ENCODE results near the gene PLEKHA1.

PLEKHA1 gene

DNA sequence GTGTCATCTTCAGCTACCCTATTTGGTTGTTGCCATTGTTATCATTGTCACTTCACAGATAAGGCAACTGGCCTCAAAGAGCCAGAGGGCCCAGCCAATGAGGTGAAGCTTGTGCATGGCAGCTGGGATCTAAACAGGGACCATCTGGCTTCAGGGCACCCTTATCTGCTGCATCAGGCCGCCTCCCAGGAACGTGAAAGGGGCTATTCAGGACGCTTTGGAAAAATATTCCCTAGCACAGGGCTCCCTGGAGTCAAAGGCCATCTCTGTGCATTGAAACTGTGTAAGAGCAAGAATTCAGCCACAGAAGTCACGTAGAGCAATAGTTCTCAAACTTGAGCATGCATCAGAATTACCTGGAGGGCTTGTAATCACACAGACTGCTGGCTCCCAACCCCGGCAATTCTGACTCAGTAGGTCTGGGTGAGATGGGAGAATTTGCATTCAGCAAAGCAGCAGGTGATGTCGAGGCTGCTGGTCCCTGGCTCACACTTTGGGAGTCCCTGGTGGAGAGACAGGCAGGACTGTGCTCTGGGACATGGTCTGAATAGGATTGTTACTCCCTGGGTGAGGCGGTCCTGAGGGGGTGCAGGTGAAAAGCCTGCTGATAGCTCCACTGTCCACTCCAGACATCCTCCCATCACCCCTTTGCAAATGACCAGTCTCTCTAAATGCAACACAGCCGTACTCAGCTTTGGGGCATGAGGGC lies 21.5 kb upstream of the PLEKHA1 start:
- no peaks in the 10 kb centered on the region for H3K27me3 ChIP-seq (ENCODE audit: low read length)
- H2AFZ ChIP-seq (ENCODE audit: low read depth, low read length, severe bottlenecking): no peak overlapping the region
- H3K9me3 ChIP-seq (ENCODE audit: insufficient read depth, low read length): no peaks in the 10 kb centered on the region
- no peaks in the 10 kb centered on the region for H3K79me2 ChIP-seq (ENCODE audit: insufficient read depth, low read length)
- H3F3A ChIP-seq (ENCODE audit: insufficient read depth): no peaks in the 10 kb centered on the region
- no peak for TF ChIP-seq EZH2phosphoT487 (conservative IDR thresholded peaks at IDR 0.05; ENCODE audit: low read length)
- TF ChIP-seq, protein P1, sequence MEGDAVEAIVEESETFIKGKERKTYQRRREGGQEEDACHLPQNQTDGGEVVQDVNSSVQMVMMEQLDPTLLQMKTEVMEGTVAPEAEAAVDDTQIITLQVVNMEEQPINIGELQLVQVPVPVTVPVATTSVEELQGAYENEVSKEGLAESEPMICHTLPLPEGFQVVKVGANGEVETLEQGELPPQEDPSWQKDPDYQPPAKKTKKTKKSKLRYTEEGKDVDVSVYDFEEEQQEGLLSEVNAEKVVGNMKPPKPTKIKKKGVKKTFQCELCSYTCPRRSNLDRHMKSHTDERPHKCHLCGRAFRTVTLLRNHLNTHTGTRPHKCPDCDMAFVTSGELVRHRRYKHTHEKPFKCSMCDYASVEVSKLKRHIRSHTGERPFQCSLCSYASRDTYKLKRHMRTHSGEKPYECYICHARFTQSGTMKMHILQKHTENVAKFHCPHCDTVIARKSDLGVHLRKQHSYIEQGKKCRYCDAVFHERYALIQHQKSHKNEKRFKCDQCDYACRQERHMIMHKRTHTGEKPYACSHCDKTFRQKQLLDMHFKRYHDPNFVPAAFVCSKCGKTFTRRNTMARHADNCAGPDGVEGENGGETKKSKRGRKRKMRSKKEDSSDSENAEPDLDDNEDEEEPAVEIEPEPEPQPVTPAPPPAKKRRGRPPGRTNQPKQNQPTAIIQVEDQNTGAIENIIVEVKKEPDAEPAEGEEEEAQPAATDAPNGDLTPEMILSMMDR (IDR thresholded peaks at IDR 0.05; ENCODE audit: insufficient read depth, low read length, poor library complexity, severe bottlenecking): no peak
- no peak overlapping the region for H3K4me3 ChIP-seq (ENCODE audit: insufficient read depth, low read length, poor library complexity, severe bottlenecking)
- H3K9me2 ChIP-seq (replicated peaks; ENCODE audit: insufficient read depth, low read length): no peaks in the 10 kb centered on the region
- no peaks in the 10 kb centered on the region for H4K20me1 ChIP-seq (ENCODE audit: low read depth, low read length)
- H3K36me3 ChIP-seq (ENCODE audit: low read length): no peaks in the 10 kb centered on the region
- no peak overlapping the region for H3K27ac ChIP-seq (ENCODE audit: low read depth, low read length)
- H3K4me2 ChIP-seq (ENCODE audit: low read depth, low read length, poor library complexity, severe bottlenecking): no peak overlapping the region
- H3K9ac ChIP-seq (ENCODE audit: low read length): no peak overlapping the region

DNA sequence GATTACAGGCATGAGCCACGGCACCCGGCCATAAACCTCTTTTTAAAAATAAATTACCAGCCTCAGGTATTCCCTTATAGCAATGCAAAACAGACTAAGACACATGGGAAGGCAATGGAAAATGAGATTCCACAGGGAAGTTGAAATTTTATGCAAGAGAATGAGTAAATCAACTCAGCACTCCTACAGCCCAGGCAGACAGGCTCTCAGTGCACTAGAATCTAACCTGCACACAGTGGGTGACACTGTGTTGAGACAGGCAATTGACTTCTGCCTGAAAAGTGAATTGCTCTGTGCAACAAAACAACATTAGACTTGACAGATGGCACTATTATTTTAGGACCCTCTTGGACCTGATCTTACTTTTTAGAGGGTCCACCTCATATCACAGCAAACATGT lies 20.1 kb upstream of the PLEKHA1 start:
- Histone ChIP-seq H3K27me3 (ENCODE audit: low read length) (no peaks in the 10 kb centered on the region), H3K79me2 (ENCODE audit: insufficient read depth, low read length) (no peaks in the 10 kb centered on the region), H3K9ac (ENCODE audit: low read length) (no peak overlapping the region), H3K9me3 (ENCODE audit: insufficient read depth, low read length) (no peaks in the 10 kb centered on the region), H2AFZ (ENCODE audit: low read depth, low read length, severe bottlenecking) (no peak overlapping the region), H4K20me1 (ENCODE audit: low read depth, low read length) (no peaks in the 10 kb centered on the region), H3K27ac (ENCODE audit: low read depth, low read length) (no peak overlapping the region), H3K9me2 (replicated peaks; ENCODE audit: insufficient read depth, low read length) (no peaks in the 10 kb centered on the region), H3F3A (ENCODE audit: insufficient read depth) (no peaks in the 10 kb centered on the region), H3K4me2 (ENCODE audit: low read depth, low read length, poor library complexity, severe bottlenecking) (no peak overlapping the region), H3K36me3 (ENCODE audit: low read length) (no peaks in the 10 kb centered on the region), H3K4me3 (ENCODE audit: insufficient read depth, low read length, poor library complexity, severe bottlenecking) (no peak overlapping the region)
- TF ChIP-seq, protein P1 (IDR thresholded peaks at IDR 0.05; ENCODE audit: insufficient read depth, low read length, poor library complexity, severe bottlenecking): no peak

DNA sequence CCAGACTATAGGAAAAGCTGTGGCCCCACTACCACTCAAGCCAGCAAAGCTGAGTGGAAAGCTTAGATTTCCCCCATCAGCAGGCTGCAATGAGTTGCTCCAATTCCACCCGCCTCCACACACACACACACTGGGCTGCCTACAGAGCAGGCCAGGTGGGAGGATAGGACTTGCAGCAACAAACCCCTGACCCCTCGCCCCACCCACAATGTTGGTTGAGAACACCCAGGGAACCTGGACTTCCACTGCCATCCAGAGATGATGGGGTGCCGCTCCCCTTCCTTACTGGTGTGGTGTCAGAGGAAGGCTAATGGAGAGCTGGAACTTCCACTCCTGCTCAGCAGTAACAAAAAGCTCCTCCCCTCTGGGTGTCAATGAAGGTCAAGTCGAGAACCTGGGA lies 16.8 kb upstream of the PLEKHA1 start:
- TF ChIP-seq, protein P1 (IDR thresholded peaks at IDR 0.05; ENCODE audit: insufficient read depth, low read length, poor library complexity, severe bottlenecking): no peak
- no peak for TF ChIP-seq EZH2phosphoT487 (conservative IDR thresholded peaks at IDR 0.05; ENCODE audit: low read length)
- no peaks in the 10 kb centered on the region for H4K20me1 ChIP-seq (ENCODE audit: low read depth, low read length)
- H3K4me2 ChIP-seq (ENCODE audit: low read depth, low read length, poor library complexity, severe bottlenecking): no peak overlapping the region
- no peaks in the 10 kb centered on the region for H3F3A ChIP-seq (ENCODE audit: insufficient read depth)
- H3K4me3 ChIP-seq (ENCODE audit: insufficient read depth, low read length, poor library complexity, severe bottlenecking): no peak overlapping the region
- no peaks in the 10 kb centered on the region for H3K9me2 ChIP-seq (replicated peaks; ENCODE audit: insufficient read depth, low read length)
- H3K79me2 ChIP-seq (ENCODE audit: insufficient read depth, low read length): no peaks in the 10 kb centered on the region
- no peaks in the 10 kb centered on the region for H3K9me3 ChIP-seq (ENCODE audit: insufficient read depth, low read length)
- H3K36me3 ChIP-seq (ENCODE audit: low read length): no peaks in the 10 kb centered on the region
- no peaks in the 10 kb centered on the region for H3K27me3 ChIP-seq (ENCODE audit: low read length)
- H3K9ac ChIP-seq (ENCODE audit: low read length): no peak overlapping the region
- H2AFZ ChIP-seq (ENCODE audit: low read depth, low read length, severe bottlenecking): no peak overlapping the region
- no peak overlapping the region for H3K27ac ChIP-seq (ENCODE audit: low read depth, low read length)

Data from SU-DHL-6 (cell line).